ENCODE measurements around the gene DNMT3A. TPM values are rescaled to one million over a fixed set of nuclear protein-coding genes. Genes with fewer than 3 reads are reported as not detected.

The DNMT3A gene
- total and polyA plus RNA-seq, 2 donors (not counting 3 experiments of a cell fraction or from before 2014, with no cell fraction given) = 23.3 to 71.7 TPM

- dilution Hi-C loops (cut with MboI; ENCODE audit: extremely low pct_ligation_motif_present, low sequenced_read_pairs) (no loop called here), intact Hi-C loops (cut with micrococcal nuclease) (loop anchor here (1.0 to 5.0 kb wide), 3 partner anchors 18 to 47 kb away; partner anchors contain the start of gene DNMT3A)
- H3K9me1 ChIP-seq (replicated peaks; ENCODE audit: control insufficient read depth, extremely low read depth, insufficient read depth, low read length) = no peaks in the 10 kb centered on the region
- no peaks in the 10 kb centered on the region for H3K9me3 ChIP-seq (replicated peaks; ENCODE audit: control insufficient read depth, insufficient read depth, low read length)
- H3K27ac ChIP-seq (ENCODE audit: insufficient read depth, low read depth, low read length) = peak overlapping the region; percentile 68
- TSS peak; percentile 8 for BruUV-seq (replicated peaks)
- H3K4me2 ChIP-seq (ENCODE audit: insufficient read depth, low read length) = peak overlapping the region; percentile 18
- no peak overlapping the region for H3K4me3 ChIP-seq (replicated peaks in 1 of 3; ENCODE audit: insufficient read depth in 1 of 3, low read depth in 1 of 3, low read length in 3 of 3)
- H3K27me3 ChIP-seq (ENCODE audit: control insufficient read depth in 2 of 2, insufficient read depth in 2 of 2, low read length in 2 of 2) = no peaks in the 10 kb centered on the region
- DNase-seq (ENCODE audit: low read depth, low spot score) (peak; percentile 81), FAIRE-seq (peak; percentile 88)
- no peaks in the 10 kb centered on the region for H3K79me2 ChIP-seq (ENCODE audit: control insufficient read depth, insufficient read depth, low read length)
- ChIA-PET POLR2A (interaction anchor here (0.6 kb wide), 1 partner anchor 42 kb away, joined by 3 read pairs; no protein-coding TSS in a partner anchor), CTCF (interaction anchor here (0.6 to 8.9 kb wide), 6 partner anchors 15 to 272 kb away, joined by 3 to 59 read pairs (median 4); no protein-coding TSS in a partner anchor)
- H3K9ac ChIP-seq (replicated peaks; ENCODE audit: extremely low read depth, insufficient read depth, low read length) = peak overlapping the region; percentile 47
- H4K20me1 ChIP-seq (replicated peaks; ENCODE audit: control insufficient read depth, extremely low read depth, insufficient read depth, low read length) = no peaks in the 10 kb centered on the region
- H3K4me1 ChIP-seq (ENCODE audit: control insufficient read depth, extremely low read depth, insufficient read depth, low read length) = peaks cover 38% of the 10 kb centered on the region
- TF ChIP-seq FOS (IDR thresholded peaks at IDR 0.05; ENCODE audit: borderline replicate concordance, insufficient read depth, low read length) (no peak), GATA2 (IDR thresholded peaks at IDR 0.05; ENCODE audit: insufficient read depth, insufficient read length, low read depth, low read length) (no peak), POLR2AphosphoS5 (IDR thresholded peaks at IDR 0.05; ENCODE audit: insufficient read depth, low read depth, low read length) (peak; percentile 83), MYC (IDR thresholded peaks at IDR 0.05; ENCODE audit: low read depth, low read length) (no peak), EZH2 (IDR thresholded peaks at IDR 0.05; ENCODE audit: borderline replicate concordance, low read depth, low read length, severe bottlenecking) (no peak), POLR2A (IDR thresholded peaks at IDR 0.05; ENCODE audit: low read depth, low read length) (peak; percentile 76), CTCF (IDR thresholded peaks at IDR 0.05; ENCODE audit: extremely low read depth in 1 of 2, insufficient read depth in 1 of 2, low read depth in 1 of 2, low read length in 2 of 2) (no peak), JUN (IDR thresholded peaks at IDR 0.05; ENCODE audit: borderline replicate concordance, insufficient read depth, insufficient read length, low read depth) (no peak)
- peak overlapping the region; percentile 38 for H2AFZ ChIP-seq (ENCODE audit: low read depth, low read length)
- H3K36me3 ChIP-seq (ENCODE audit: control insufficient read depth in 2 of 2, extremely low read depth in 1 of 2, insufficient read depth in 2 of 2, low read length in 2 of 2) = peaks cover 0 to 10% of the 10 kb centered on the region in 2 experiments
These were observed 46.9 kb downstream of the DNMT3A start for GRCh38 chr2:25294573-25295462.
